ES-I3 (cell line): ENCODE data around the gene DISC1.

Experiments
- H3K36me3 ChIP-seq: 2 replicates; pipeline ENCODE4 v1.6.1; 2013; ENCODE audit warnings: mild to moderate bottlenecking, low read length, control low read depth, moderate library complexity; ENCODE audit not compliant: insufficient read depth
- H3K4me1 ChIP-seq: 2 replicates; pipeline ENCODE4 v1.6.1; 2013; ENCODE audit warnings: mild to moderate bottlenecking, control low read depth, low read length; ENCODE audit not compliant: insufficient read depth
- H3K9ac ChIP-seq: 2 replicates; pipeline ENCODE4 v1.6.1; 2013; ENCODE audit warnings: low read depth, mild to moderate bottlenecking, low read length, moderate library complexity
- H3K9me3 ChIP-seq: 2 replicates; pipeline ENCODE4 v1.6.1; 2013; ENCODE audit warnings: mild to moderate bottlenecking, low read length, moderate library complexity; ENCODE audit not compliant: control insufficient read depth, insufficient read depth

The DISC1 gene

GRCh38 chr1:231857609-231858135 lies 231.1 kb downstream of the DISC1 start:
- no peaks in the 10 kb centered on the region for H3K36me3 ChIP-seq
- peaks cover 9% of the 10 kb centered on the region; the same call in 1 of the 2 replicates for H3K4me1 ChIP-seq
- H3K9ac ChIP-seq = no peak overlapping the region
- no peaks in the 10 kb centered on the region for H3K9me3 ChIP-seq

- Histone ChIP-seq H3K36me3 (no peaks in the 10 kb centered on the region), H3K4me1 (peaks cover 9% of the 10 kb centered on the region; the same call in 1 of the 2 replicates), H3K9ac (no peak overlapping the region), H3K9me3 (no peaks in the 10 kb centered on the region)
These were observed 233.9 kb downstream of the DISC1 start for GRCh38 chr1:231860221-231861088.

- Histone ChIP-seq H3K4me1 (no peaks in the 10 kb centered on the region; the same call in 1 of the 2 replicates), H3K36me3 (no peaks in the 10 kb centered on the region), H3K9me3 (no peaks in the 10 kb centered on the region), H3K9ac (no peak overlapping the region)
These were observed 235.2 kb downstream of the DISC1 start for GRCh38 chr1:231861541-231862481.

- Histone ChIP-seq H3K36me3 (no peaks in the 10 kb centered on the region), H3K9me3 (no peaks in the 10 kb centered on the region), H3K9ac (no peak overlapping the region), H3K4me1 (peaks cover 8% of the 10 kb centered on the region; the same call in 1 of the 2 replicates)
These were observed 236.0 kb downstream of the DISC1 start for GRCh38 chr1:231862611-231863010.

GRCh38 chr1:231865331-231865730 lies 238.7 kb downstream of the DISC1 start:
- H3K4me1 ChIP-seq = peaks cover 15% of the 10 kb centered on the region
- H3K36me3 ChIP-seq = no peaks in the 10 kb centered on the region
- H3K9me3 ChIP-seq = no peaks in the 10 kb centered on the region
- H3K9ac ChIP-seq = no peak overlapping the region

- Histone ChIP-seq H3K4me1 (peaks cover 15% of the 10 kb centered on the region), H3K9me3 (no peaks in the 10 kb centered on the region), H3K36me3 (no peaks in the 10 kb centered on the region), H3K9ac (no peak overlapping the region)
These were observed 240.1 kb downstream of the DISC1 start for GRCh38 chr1:231866392-231867331.

- Histone ChIP-seq H3K9ac (no peak overlapping the region), H3K4me1 (peaks cover 16% of the 10 kb centered on the region), H3K36me3 (no peaks in the 10 kb centered on the region), H3K9me3 (no peaks in the 10 kb centered on the region)
These were observed 241.0 kb downstream of the DISC1 start for GRCh38 chr1:231867607-231868006.

- Histone ChIP-seq H3K36me3 (no peaks in the 10 kb centered on the region), H3K9me3 (no peaks in the 10 kb centered on the region), H3K9ac (no peak overlapping the region), H3K4me1 (peaks cover 24% of the 10 kb centered on the region)
These were observed 242.8 kb downstream of the DISC1 start for GRCh38 chr1:231869364-231869763.

GRCh38 chr1:231871471-231871870 lies 244.9 kb downstream of the DISC1 start:
- Histone ChIP-seq H3K36me3 (no peaks in the 10 kb centered on the region), H3K4me1 (peaks cover 24% of the 10 kb centered on the region), H3K9ac (no peak overlapping the region), H3K9me3 (peaks cover 5% of the 10 kb centered on the region)

GRCh38 chr1:231871878-231872277 lies 245.3 kb downstream of the DISC1 start:
- H3K9me3 ChIP-seq = peaks cover 5% of the 10 kb centered on the region
- H3K4me1 ChIP-seq = peaks cover 23% of the 10 kb centered on the region
- H3K9ac ChIP-seq = no peak overlapping the region
- H3K36me3 ChIP-seq = no peaks in the 10 kb centered on the region

- Histone ChIP-seq H3K36me3 (no peaks in the 10 kb centered on the region), H3K4me1 (peaks cover 17% of the 10 kb centered on the region), H3K9ac (no peak overlapping the region), H3K9me3 (peaks cover 5% of the 10 kb centered on the region)
These were observed 245.9 kb downstream of the DISC1 start for GRCh38 chr1:231872461-231872910.

GRCh38 chr1:231878737-231879136 lies 252.1 kb downstream of the DISC1 start:
- H3K9ac ChIP-seq = no peak overlapping the region
- H3K9me3 ChIP-seq = peaks cover 5% of the 10 kb centered on the region
- no peaks in the 10 kb centered on the region for H3K36me3 ChIP-seq
- H3K4me1 ChIP-seq = no peaks in the 10 kb centered on the region

- Histone ChIP-seq H3K4me1 (no peaks in the 10 kb centered on the region), H3K9me3 (peaks cover 5% of the 10 kb centered on the region), H3K9ac (no peak overlapping the region), H3K36me3 (no peaks in the 10 kb centered on the region)
These were observed 252.7 kb downstream of the DISC1 start for GRCh38 chr1:231879296-231879695.
